HG03378 (cell line): ENCODE measurements around the gene MID1IP1.

Source experiments
- ATAC-seq: cut with Tn5 transposase; IDR thresholded peaks from one replicate; pipeline ENCODE4 v1.9.1; 2021; ENCODE audit warnings: mild to moderate bottlenecking, moderate library complexity; ENCODE audit not compliant: unreplicated experiment

Gene MID1IP1

GRCh38 chrX:38811515-38812243 is 10.4 kb downstream of the MID1IP1 start:
- ATAC-seq, result no peak

GRCh38 chrX:38816155-38816554 is 14.9 kb downstream of the MID1IP1 start:
- ATAC-seq, result no peak

- no peak for ATAC-seq
Measured at GRCh38 chrX:38817004-38817703, 15.9 kb downstream of the MID1IP1 start.

GRCh38 chrX:38819163-38819562 is 17.9 kb downstream of the MID1IP1 start:
- no peak for ATAC-seq

- no peak for ATAC-seq
Measured at GRCh38 chrX:38819709-38820108, 18.4 kb downstream of the MID1IP1 start.

- ATAC-seq, result no peak
Measured at GRCh38 chrX:38820751-38821150, 19.5 kb downstream of the MID1IP1 start.

- ATAC-seq, result no peak
Measured at GRCh38 chrX:38824176-38824575, 22.9 kb downstream of the MID1IP1 start.

- no peak for ATAC-seq
Measured at GRCh38 chrX:38831949-38832348, 30.7 kb downstream of the MID1IP1 start.

- no peak for ATAC-seq
Measured at GRCh38 chrX:38837389-38837788, 36.1 kb downstream of the MID1IP1 start.

GRCh38 chrX:38839277-38839676 is 38.0 kb downstream of the MID1IP1 start:
- no peak for ATAC-seq

GRCh38 chrX:38839944-38840343 is 38.7 kb downstream of the MID1IP1 start:
- no peak for ATAC-seq

GRCh38 chrX:38841750-38842149 is 40.5 kb downstream of the MID1IP1 start:
- ATAC-seq, result no peak

- no peak for ATAC-seq
Measured at GRCh38 chrX:38845426-38845825, 44.2 kb downstream of the MID1IP1 start.

- ATAC-seq, result no peak
Measured at GRCh38 chrX:38847206-38847902, 46.1 kb downstream of the MID1IP1 start.

- no peak for ATAC-seq
Measured at GRCh38 chrX:38847903-38848230, 46.6 kb downstream of the MID1IP1 start.

- no peak for ATAC-seq
Measured at GRCh38 chrX:38848671-38849455, 47.6 kb downstream of the MID1IP1 start.

- no peak for ATAC-seq
Measured at GRCh38 chrX:38850807-38851544, 49.7 kb downstream of the MID1IP1 start.

- no peak for ATAC-seq
Measured at GRCh38 chrX:38854305-38854704, 53.0 kb downstream of the MID1IP1 start.
